ENCODE data around the gene S100PBP.

- TF ChIP-seq CTCF (conservative IDR thresholded peaks at IDR 0.05; ENCODE audit: low read length) (no peak), EZH2phosphoT487 (IDR thresholded peaks at IDR 0.05; ENCODE audit: borderline replicate concordance) (no peak)
These were observed 53.3 kb downstream of the S100PBP start, which contains the start of gene FNDC5 for GRCh38 chr1:32870615-32871363.

All from Loucy (cell line).